ENCODE data around the gene MARK1. TPM values are rescaled to one million over a fixed set of nuclear protein-coding genes. Genes with fewer than 3 reads are reported as not detected.

Gene MARK1
- total RNA-seq, 1 experiment from 2014 or later: not detected

GRCh38 chr1:220710333-220710732 lies 182.4 kb downstream of the MARK1 start:
- ATAC-seq (no peak), DNase-seq (ENCODE audit: low read depth, low spot score) (no peak)
- Histone ChIP-seq H3K36me3 (ENCODE audit: control insufficient read depth, insufficient read depth, low read length) (no peaks in the 10 kb centered on the region), H3K27ac (ENCODE audit: low read length) (no peak overlapping the region), H3K9me3 (ENCODE audit: control insufficient read depth, insufficient read depth, low read depth, low read length) (no peaks in the 10 kb centered on the region), H3K4me3 (ENCODE audit: low read depth in 2 of 2, low read length in 2 of 2) (no peak overlapping the region), H3K4me1 (ENCODE audit: control insufficient read depth, insufficient read depth, low read length) (no peaks in the 10 kb centered on the region), H3K27me3 (ENCODE audit: control insufficient read depth, insufficient read depth, low read length) (no peaks in the 10 kb centered on the region)
- no TSS peak for BruUV-seq (replicated peaks)
- intact Hi-C loops (cut with micrococcal nuclease; ENCODE audit: unreplicated experiment) (no loop called here), in situ Hi-C loops (cut with HindIII; ENCODE audit: low pct_unique_long_range_greater_than_20kb, low sequenced_read_pairs) (no loop called here)
- CTCF ChIA-PET: no interaction called here
- no peak for TF ChIP-seq SIN3A (IDR thresholded peaks at IDR 0.05; ENCODE audit: borderline replicate concordance, insufficient read depth, low read depth, low read length)
- POLR2A ChIA-PET: no interaction called here

DNA sequence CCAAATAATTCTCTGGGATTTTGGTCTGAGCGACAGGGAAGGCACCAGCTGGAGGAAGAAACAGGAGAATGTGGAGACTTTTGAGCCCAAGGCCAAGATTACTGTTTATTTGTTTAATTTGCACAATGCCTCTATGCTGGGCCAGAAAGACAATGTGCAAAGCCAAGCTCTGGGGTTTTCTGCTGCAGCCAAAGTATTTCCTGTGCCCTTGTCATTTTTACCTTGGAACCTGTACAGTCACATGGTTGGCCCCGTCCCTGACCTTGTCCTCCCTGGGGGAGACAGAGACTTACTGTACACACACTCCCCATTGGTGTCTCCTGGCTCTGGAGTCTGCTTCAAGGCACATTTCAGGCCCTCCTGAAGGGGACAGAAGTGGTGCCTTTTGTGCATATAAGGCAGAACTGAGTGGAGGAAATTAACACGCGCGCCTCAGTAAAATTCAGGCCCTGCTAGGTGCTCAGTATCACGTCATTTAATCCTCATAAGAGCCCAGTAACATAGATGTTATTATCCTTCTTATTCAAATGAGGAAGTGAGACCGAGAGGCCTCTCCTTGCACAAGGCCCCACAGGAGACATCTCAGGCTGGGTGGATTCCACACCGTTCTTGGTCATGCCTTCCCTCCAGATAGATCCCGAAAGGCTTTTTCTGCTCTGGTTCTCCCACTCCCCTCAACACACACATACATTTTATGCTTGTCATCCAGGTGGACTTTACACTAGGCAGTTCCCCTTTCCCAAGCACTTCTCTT lies 183.3 kb downstream of the MARK1 start:
- no peak for DNase-seq (ENCODE audit: low read depth, low spot score)
- in situ Hi-C loops (cut with HindIII; ENCODE audit: low pct_unique_long_range_greater_than_20kb, low sequenced_read_pairs) (no loop called here), intact Hi-C loops (cut with micrococcal nuclease; ENCODE audit: unreplicated experiment) (no loop called here)
- no TSS peak for BruUV-seq (replicated peaks)
- Histone ChIP-seq H3K36me3 (ENCODE audit: control insufficient read depth, insufficient read depth, low read length) (no peaks in the 10 kb centered on the region), H3K4me1 (ENCODE audit: control insufficient read depth, insufficient read depth, low read length) (no peaks in the 10 kb centered on the region), H3K27ac (ENCODE audit: low read length) (no peak overlapping the region), H3K9me3 (ENCODE audit: control insufficient read depth, insufficient read depth, low read depth, low read length) (peaks cover 6% of the 10 kb centered on the region; the same call in 1 of the 2 replicates), H3K27me3 (ENCODE audit: control insufficient read depth, insufficient read depth, low read length) (no peaks in the 10 kb centered on the region), H3K4me3 (ENCODE audit: low read depth in 2 of 2, low read length in 2 of 2) (no peak overlapping the region)
- TF ChIP-seq, protein P1, sequence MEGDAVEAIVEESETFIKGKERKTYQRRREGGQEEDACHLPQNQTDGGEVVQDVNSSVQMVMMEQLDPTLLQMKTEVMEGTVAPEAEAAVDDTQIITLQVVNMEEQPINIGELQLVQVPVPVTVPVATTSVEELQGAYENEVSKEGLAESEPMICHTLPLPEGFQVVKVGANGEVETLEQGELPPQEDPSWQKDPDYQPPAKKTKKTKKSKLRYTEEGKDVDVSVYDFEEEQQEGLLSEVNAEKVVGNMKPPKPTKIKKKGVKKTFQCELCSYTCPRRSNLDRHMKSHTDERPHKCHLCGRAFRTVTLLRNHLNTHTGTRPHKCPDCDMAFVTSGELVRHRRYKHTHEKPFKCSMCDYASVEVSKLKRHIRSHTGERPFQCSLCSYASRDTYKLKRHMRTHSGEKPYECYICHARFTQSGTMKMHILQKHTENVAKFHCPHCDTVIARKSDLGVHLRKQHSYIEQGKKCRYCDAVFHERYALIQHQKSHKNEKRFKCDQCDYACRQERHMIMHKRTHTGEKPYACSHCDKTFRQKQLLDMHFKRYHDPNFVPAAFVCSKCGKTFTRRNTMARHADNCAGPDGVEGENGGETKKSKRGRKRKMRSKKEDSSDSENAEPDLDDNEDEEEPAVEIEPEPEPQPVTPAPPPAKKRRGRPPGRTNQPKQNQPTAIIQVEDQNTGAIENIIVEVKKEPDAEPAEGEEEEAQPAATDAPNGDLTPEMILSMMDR (IDR thresholded peaks at IDR 0.05): no peak
- TF ChIP-seq TCF7L2 (IDR thresholded peaks at IDR 0.05; ENCODE audit: low read depth, low read length): no peak
- TF ChIP-seq, protein P2, sequence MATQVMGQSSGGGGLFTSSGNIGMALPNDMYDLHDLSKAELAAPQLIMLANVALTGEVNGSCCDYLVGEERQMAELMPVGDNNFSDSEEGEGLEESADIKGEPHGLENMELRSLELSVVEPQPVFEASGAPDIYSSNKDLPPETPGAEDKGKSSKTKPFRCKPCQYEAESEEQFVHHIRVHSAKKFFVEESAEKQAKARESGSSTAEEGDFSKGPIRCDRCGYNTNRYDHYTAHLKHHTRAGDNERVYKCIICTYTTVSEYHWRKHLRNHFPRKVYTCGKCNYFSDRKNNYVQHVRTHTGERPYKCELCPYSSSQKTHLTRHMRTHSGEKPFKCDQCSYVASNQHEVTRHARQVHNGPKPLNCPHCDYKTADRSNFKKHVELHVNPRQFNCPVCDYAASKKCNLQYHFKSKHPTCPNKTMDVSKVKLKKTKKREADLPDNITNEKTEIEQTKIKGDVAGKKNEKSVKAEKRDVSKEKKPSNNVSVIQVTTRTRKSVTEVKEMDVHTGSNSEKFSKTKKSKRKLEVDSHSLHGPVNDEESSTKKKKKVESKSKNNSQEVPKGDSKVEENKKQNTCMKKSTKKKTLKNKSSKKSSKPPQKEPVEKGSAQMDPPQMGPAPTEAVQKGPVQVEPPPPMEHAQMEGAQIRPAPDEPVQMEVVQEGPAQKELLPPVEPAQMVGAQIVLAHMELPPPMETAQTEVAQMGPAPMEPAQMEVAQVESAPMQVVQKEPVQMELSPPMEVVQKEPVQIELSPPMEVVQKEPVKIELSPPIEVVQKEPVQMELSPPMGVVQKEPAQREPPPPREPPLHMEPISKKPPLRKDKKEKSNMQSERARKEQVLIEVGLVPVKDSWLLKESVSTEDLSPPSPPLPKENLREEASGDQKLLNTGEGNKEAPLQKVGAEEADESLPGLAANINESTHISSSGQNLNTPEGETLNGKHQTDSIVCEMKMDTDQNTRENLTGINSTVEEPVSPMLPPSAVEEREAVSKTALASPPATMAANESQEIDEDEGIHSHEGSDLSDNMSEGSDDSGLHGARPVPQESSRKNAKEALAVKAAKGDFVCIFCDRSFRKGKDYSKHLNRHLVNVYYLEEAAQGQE (IDR thresholded peaks at IDR 0.05; ENCODE audit: insufficient read depth in 1 of 2, low read depth in 2 of 2, low read length in 1 of 2): no peak
- no peak for TF ChIP-seq POLR2AphosphoS5 (IDR thresholded peaks at IDR 0.05; ENCODE audit: low read depth, low read length)
- TF ChIP-seq SIN3A (IDR thresholded peaks at IDR 0.05; ENCODE audit: borderline replicate concordance, insufficient read depth, low read depth, low read length): no peak
- ChIA-PET POLR2A (interaction anchor here (0.7 kb wide), 1 partner anchor 22 kb away, joined by 14 read pairs; no protein-coding TSS in a partner anchor), CTCF (no interaction called here)
- ATAC-seq: no peak

Other genes starting within 250 kb of the MARK1 start
- gene C1orf115, start 162.2 kb downstream of the MARK1 start, total RNA-seq (2021; ENCODE audit: unreplicated experiment): 3.9 TPM
- 10.1 TPM for gene MTARC2, start 220.2 kb downstream of the MARK1 start, total RNA-seq (2021; ENCODE audit: unreplicated experiment)

Data from Panc1 (cell line).